Stimulated activated naive B cell treated with anti-CD40 and anti-IgM and Interleukin-4, amounts not matched to agents 10 μg/mL and 1 μg/mL and 100 μg/mL, for 72 hours (primary cell): ENCODE data around the gene CDON.
"Not testable (repeated sequence)": the region's sequence is repeated elsewhere in the genome, so short reads cannot be mapped to it uniquely, and the experiment has no call there.

Experiments
- ATAC-seq, 2 donors: fragments of 150-1000 bp; cut with Tn5 transposase; replicated peaks; 2 replicates each; pipeline ENCODE4 v1.10.0; 2021; ENCODE audit warnings: moderate library complexity in 1 of 2
- DNase-seq: peaks from one replicate; pipeline ENCODE4 v3.0.0; 2021
- H3K27ac Mint-ChIP-seq: one replicate; pipeline ENCODE4 v1.8.0; 2022; ENCODE audit warnings: mild to moderate bottlenecking, mixed read lengths
- H3K27me3 Mint-ChIP-seq, 2 donors: one replicate each; pipeline ENCODE4 v1.8.0; 2022; ENCODE audit warnings: mixed read lengths in 2 of 2
- H3K36me3 Mint-ChIP-seq, 2 donors: one replicate each; pipeline ENCODE4 v1.8.0; 2022; ENCODE audit warnings: mixed read lengths in 2 of 2, mild to moderate bottlenecking in 1 of 2
- H3K4me1 Mint-ChIP-seq, 2 donors: one replicate each; pipeline ENCODE4 v1.8.0; 2022; ENCODE audit warnings: mixed read lengths in 2 of 2, mild to moderate bottlenecking in 1 of 2
- H3K4me3 Mint-ChIP-seq, 2 donors: one replicate each; pipeline ENCODE4 v1.8.0; 2022; ENCODE audit warnings: mild to moderate bottlenecking in 2 of 2, mixed read lengths in 2 of 2, moderate library complexity in 1 of 2
- H3K9me3 Mint-ChIP-seq, 2 donors: one replicate each; pipeline ENCODE4 v1.8.0; 2022; ENCODE audit warnings: mixed read lengths in 2 of 2, mild to moderate bottlenecking in 1 of 2

The CDON gene

DNA sequence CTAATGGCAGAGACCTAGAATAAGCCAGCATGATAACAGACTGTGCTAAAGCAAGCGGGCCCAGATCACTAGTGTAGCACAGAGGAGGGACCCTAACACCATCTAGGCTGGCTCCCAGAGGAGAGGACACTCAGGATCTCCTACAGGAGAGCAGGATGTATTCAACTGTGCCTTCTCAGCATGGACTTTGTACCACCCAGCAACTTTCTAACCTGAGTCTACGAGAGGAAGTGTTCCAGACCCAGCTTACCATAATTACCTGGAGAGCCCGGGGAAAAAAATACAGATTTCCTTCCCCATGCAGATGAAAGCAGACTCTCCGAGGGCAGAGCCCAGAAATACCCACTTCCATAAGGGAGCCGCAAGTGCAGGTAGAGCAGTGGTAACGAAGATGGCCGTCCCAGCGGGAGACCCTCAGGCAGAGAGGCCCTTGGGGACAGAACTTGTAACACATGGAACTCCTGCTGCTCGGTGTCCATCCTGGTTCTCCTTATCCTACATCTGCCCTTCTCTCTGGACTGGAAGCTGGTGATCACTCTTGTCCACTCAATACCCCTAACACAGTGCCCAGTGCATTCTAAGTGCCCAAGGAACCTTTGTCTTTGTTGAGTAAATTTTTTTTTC lies 138.2 kb downstream of the CDON start:
- no peak overlapping the region for H3K4me3 Mint-ChIP-seq
- peaks cover 0 to 2% of the 10 kb centered on the region in 2 donors for H3K4me1 Mint-ChIP-seq
- H3K27ac Mint-ChIP-seq, result no peak overlapping the region
- ATAC-seq, result no peak
- no peak for DNase-seq
- H3K9me3 Mint-ChIP-seq, result no peaks in the 10 kb centered on the region
- H3K36me3 Mint-ChIP-seq, result no peaks in the 10 kb centered on the region
- peaks cover 23 to 48% of the 10 kb centered on the region in 2 donors for H3K27me3 Mint-ChIP-seq

DNA sequence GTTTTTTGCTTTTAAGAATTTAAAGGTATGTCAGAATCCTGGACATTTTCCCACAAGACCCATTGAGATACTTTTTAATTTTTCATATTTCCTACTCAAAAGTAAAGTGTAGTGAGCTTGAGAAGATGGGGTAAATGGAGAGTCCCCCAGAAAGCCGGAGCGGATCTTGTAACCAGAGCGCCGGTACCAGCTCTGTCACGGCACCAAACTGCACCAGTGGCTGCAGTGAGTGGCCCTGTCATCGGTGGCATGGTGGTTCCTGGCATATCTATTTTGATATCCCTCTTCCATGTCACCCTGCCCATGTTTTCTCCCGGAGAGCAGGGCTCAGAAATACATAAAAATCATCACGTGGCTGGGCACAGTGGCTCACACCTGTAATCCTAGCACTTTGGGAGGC lies 139.0 kb downstream of the CDON start:
- H3K27me3 Mint-ChIP-seq, result peaks cover 23 to 43% of the 10 kb centered on the region in 2 donors
- H3K4me3 Mint-ChIP-seq, result no peak overlapping the region
- DNase-seq (no peak), ATAC-seq (no peak)
- H3K9me3 Mint-ChIP-seq, result no peaks in the 10 kb centered on the region
- no peak overlapping the region for H3K27ac Mint-ChIP-seq
- H3K36me3 Mint-ChIP-seq, result no peaks in the 10 kb centered on the region
- peaks cover 0 to 2% of the 10 kb centered on the region in 2 donors for H3K4me1 Mint-ChIP-seq

GRCh38 chr11:125923012-125923579 lies 139.6 kb downstream of the CDON start:
- H3K4me3 Mint-ChIP-seq, result no peak overlapping the region
- H3K9me3 Mint-ChIP-seq, result no peaks in the 10 kb centered on the region
- no peak overlapping the region for H3K27ac Mint-ChIP-seq
- peak; percentile 74 to 82 for ATAC-seq
- no peaks in the 10 kb centered on the region for H3K36me3 Mint-ChIP-seq
- peaks cover 0 to 2% of the 10 kb centered on the region in 2 donors for H3K4me1 Mint-ChIP-seq
- peaks cover 28 to 43% of the 10 kb centered on the region in 2 donors for H3K27me3 Mint-ChIP-seq
- peak; percentile 31 for DNase-seq

DNA sequence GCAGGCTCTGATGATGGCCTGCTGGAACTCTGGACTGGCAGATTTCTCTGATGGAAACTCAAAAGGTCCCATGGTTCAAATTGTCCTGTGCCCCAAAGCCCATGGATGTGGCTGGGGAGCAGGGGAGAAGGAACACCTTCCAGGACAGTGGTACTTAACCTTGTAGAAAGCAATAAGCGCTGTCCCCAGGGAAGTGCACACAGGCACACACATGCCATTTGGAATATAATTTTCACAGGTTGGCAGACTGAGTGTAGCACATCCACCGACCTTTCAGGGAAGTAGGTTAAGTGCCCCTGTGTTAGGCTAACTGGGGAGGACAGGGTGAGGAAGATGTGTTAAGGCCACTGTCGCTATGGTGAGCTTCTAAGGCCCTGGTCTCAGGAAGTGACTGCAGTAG lies 140.5 kb downstream of the CDON start:
- no peak for ATAC-seq
- Mint-ChIP-seq H3K27me3 (peaks cover 28 to 43% of the 10 kb centered on the region in 2 donors), H3K9me3 (no peaks in the 10 kb centered on the region), H3K4me1 (peaks cover 0 to 2% of the 10 kb centered on the region in 2 donors), H3K36me3 (no peaks in the 10 kb centered on the region), H3K4me3 (no peak overlapping the region), H3K27ac (no peak overlapping the region)
- no peak for DNase-seq

- DNase-seq, result no peak
- ATAC-seq, result no peak
- Mint-ChIP-seq H3K9me3 (no peaks in the 10 kb centered on the region), H3K36me3 (no peaks in the 10 kb centered on the region), H3K4me1 (peaks cover 0 to 2% of the 10 kb centered on the region in 2 donors), H3K4me3 (no peak overlapping the region), H3K27me3 (peaks cover 21 to 42% of the 10 kb centered on the region in 2 donors), H3K27ac (no peak overlapping the region)
Measured at GRCh38 chr11:125921042-125921441, 141.6 kb downstream of the CDON start.

GRCh38 chr11:125918140-125918840 lies 144.4 kb downstream of the CDON start:
- DNase-seq (no peak), ATAC-seq (no peak)
- Mint-ChIP-seq H3K27ac (no peak overlapping the region), H3K27me3 (peaks cover 30 to 38% of the 10 kb centered on the region in 2 donors), H3K4me3 (no peak overlapping the region), H3K36me3 (no peaks in the 10 kb centered on the region), H3K9me3 (no peaks in the 10 kb centered on the region), H3K4me1 (peaks cover 0 to 2% of the 10 kb centered on the region in 2 donors)

GRCh38 chr11:125916683-125917347 lies 145.9 kb downstream of the CDON start:
- Mint-ChIP-seq H3K4me1 (no peaks in the 10 kb centered on the region), H3K4me3 (no peak overlapping the region), H3K36me3 (no peaks in the 10 kb centered on the region), H3K9me3 (no peaks in the 10 kb centered on the region), H3K27ac (no peak overlapping the region), H3K27me3 (peaks cover 39 to 41% of the 10 kb centered on the region in 2 donors)
- DNase-seq (no peak), ATAC-seq (no peak)

GRCh38 chr11:125914601-125915000 lies 148.1 kb downstream of the CDON start:
- H3K27me3 Mint-ChIP-seq, result peaks cover 42 to 44% of the 10 kb centered on the region in 2 donors
- not testable (repeated sequence) for H3K4me1 Mint-ChIP-seq, H3K27ac Mint-ChIP-seq, DNase-seq, ATAC-seq, H3K36me3 Mint-ChIP-seq, H3K4me3 Mint-ChIP-seq, H3K9me3 Mint-ChIP-seq

GRCh38 chr11:125910226-125910849 lies 152.3 kb downstream of the CDON start:
- Mint-ChIP-seq H3K27ac (no peak overlapping the region), H3K4me3 (no peak overlapping the region), H3K27me3 (peaks cover 29 to 39% of the 10 kb centered on the region in 2 donors), H3K4me1 (no peaks in the 10 kb centered on the region), H3K36me3 (no peaks in the 10 kb centered on the region), H3K9me3 (no peaks in the 10 kb centered on the region)
- DNase-seq, result no peak
- ATAC-seq, result no peak
